AG09319 (cell line): Measurements from ENCODE around the gene LPP.

Experiments
- DNase-seq: peaks from one replicate; pipeline ENCODE4 v3.0.0-alpha.2; 2010; ENCODE audit warnings: low read depth; ENCODE audit errors: extremely low read depth
- TF ChIP-seq, protein P1 (sequence below): IDR thresholded peaks from 2 replicates; pipeline ENCODE4 v1.5.1; 2011; ENCODE audit warnings: low read depth, mild to moderate bottlenecking, inconsistent platforms, low read length, moderate library complexity

LPP gene

DNA sequence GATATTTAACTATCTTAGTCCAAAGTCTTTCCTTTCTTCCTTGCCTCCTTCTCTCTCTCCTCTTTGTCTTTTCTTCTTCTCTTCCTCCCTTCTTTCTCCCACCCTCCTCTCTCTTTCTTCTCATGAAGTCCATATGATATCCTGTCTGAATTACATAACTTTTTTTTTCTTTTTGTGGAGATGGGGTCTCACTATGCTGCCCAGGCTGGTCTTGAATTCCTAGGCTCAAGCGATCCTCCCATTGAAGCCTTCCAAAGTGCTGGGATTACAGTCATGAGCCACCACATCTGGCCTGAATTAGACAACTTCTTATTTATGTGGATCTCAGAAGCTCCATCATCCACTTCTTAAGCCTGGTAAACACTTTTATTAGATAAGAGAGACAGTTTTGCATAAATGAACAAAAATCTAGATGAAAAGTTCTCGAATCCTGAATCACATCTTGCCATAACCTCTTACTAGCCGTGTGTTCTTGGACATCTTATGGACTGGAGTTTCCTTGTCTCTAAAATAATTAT is 206.5 kb downstream of the LPP start:
- no peak for DNase-seq
- TF ChIP-seq, protein P1, sequence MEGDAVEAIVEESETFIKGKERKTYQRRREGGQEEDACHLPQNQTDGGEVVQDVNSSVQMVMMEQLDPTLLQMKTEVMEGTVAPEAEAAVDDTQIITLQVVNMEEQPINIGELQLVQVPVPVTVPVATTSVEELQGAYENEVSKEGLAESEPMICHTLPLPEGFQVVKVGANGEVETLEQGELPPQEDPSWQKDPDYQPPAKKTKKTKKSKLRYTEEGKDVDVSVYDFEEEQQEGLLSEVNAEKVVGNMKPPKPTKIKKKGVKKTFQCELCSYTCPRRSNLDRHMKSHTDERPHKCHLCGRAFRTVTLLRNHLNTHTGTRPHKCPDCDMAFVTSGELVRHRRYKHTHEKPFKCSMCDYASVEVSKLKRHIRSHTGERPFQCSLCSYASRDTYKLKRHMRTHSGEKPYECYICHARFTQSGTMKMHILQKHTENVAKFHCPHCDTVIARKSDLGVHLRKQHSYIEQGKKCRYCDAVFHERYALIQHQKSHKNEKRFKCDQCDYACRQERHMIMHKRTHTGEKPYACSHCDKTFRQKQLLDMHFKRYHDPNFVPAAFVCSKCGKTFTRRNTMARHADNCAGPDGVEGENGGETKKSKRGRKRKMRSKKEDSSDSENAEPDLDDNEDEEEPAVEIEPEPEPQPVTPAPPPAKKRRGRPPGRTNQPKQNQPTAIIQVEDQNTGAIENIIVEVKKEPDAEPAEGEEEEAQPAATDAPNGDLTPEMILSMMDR = no peak

DNA sequence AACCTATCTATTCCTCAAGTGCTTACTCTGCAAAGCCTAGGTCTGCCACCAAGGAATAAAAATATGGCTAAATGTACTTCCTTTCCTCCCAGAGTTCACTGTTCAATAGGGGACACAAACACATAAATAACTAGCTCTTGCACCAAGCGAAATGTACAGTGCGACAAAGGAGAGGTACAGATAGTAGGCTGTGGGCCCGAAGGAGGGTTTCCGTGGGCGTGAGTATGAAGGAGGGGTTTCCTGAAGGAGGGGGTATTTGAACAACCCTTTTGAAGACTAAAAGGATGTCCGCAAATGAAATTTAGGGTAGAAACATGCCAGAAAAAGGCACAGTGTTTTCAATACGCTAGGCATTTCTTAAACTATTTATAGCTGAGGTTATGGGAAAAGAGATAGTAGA is 207.9 kb downstream of the LPP start:
- no peak for DNase-seq
- TF ChIP-seq, protein P1 = no peak

DNA sequence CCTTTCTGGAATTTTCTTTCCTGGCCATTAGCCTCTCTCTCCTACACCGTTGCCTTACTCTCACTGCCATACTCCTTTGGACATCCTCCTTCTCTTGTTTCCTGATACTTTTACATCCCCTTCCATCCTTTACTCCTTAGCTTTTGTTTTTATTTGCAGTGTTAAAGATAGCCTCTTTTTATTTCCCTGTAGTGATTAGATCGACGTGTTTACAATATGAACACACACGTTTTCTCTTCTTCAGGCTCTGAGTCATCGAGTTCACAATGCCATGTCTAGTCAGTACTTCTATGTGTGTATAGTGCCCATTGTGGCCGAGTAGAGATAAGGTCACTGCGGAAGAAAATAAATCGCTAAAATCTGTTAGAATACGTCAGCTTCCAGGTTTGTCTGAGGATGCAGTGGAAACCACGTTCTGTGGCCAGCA is 208.5 kb downstream of the LPP start:
- TF ChIP-seq, protein P1 = peak; percentile 20
- peak; percentile 37 for DNase-seq

DNA sequence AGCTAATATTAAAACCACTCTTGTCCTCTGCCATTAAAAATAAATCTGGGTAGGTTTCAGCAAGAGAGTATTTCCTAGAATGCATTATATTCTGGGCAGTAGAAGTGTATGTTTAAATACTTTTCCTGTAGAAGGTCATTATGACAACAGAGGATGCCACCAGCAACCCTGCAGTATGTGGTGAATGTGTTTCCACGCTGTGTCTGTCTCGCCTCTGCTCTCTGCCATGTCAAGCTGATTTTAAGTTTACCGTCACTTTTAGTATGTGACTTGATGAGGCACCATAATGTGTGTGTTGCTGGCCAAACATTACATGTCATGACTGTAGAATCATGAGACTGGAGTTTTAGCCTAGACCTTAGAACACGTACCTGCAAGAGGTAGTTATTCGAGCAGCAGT is 211.2 kb downstream of the LPP start:
- TF ChIP-seq, protein P1 = no peak
- no peak for DNase-seq

DNA sequence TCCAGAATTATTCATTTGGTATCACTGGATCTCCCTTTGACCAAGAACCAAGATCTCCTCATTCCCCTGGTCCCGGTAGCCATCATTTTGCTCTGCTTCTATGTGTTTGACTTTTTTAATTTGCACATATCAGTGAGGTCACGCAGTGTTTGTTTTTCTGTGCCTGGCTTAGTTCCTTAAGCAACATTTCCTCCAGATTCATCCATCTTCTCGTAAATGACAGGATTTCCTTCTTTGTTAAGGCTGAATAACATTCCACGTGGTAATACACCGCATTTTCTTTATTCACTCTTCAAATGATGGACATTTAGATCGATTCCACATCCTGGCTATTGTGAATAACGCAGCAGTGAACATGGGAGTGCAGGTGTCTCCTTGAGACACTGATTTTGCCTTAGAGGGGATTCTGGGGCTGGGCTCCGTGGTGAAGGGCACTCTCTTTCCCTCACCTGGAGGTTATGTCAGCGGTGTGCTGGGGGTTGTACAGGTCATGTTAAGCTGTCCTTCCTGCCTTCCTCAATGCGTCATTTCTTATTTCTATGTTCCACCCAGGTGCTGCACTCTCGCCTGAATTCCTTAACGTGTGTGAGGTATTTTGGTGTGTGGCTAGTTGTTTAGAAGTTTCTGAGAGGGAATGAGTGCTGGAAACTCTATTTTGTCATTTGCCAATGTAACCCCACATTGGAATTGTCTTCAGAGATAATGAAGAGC is 212.2 kb downstream of the LPP start:
- TF ChIP-seq, protein P1 = no peak
- no peak for DNase-seq

DNA sequence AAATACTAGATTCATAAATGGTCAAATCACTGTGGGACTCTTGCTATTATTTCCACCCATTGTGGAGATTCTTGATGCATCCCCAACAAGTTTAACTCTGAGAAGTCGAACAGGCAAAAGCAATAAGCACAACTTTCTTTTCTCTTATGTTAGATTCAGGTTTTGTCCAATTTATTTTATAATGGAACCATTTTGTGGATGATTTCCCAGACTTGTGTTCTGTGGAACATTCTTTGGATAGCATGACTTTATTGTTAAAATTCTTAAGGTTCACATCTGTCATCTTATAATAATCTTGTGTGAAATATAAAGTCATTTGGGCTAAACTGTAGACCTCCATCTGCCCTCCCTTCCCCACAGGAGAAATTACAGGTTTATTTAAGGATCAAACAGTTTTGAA is 213.7 kb downstream of the LPP start:
- TF ChIP-seq, protein P1 = no peak
- DNase-seq = no peak

DNA sequence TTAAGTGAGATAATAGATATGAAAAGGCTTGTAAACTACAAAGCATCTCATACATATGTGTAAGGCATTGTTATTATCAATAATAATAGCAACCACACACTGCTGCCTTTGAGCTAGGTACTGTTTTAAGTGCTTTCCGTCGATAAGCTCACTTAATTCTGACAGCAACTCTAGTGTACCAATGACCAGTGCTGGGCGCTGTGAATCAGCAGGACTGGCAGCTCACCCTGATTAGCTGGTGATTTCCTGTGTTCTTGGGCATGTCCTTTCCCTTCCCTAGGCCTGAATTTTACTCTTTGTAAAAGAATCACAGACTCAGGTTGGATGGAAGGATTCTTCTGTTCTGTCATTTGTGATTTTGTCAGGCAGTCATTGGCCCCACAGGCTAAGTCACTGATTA is 215.6 kb downstream of the LPP start:
- TF ChIP-seq, protein P1 = no peak
- DNase-seq = no peak
